ENCODE measurements around the gene CDH13. TPM values are rescaled to one million over a fixed set of nuclear protein-coding genes. Genes with fewer than 3 reads are reported as not detected.
A peak's percentile ranks its signal among the peaks of the same experiment; 100 is the strongest.

The CDH13 gene
- total and polyA plus RNA-seq, 3 experiments from 2014 or later: not detected

DNA sequence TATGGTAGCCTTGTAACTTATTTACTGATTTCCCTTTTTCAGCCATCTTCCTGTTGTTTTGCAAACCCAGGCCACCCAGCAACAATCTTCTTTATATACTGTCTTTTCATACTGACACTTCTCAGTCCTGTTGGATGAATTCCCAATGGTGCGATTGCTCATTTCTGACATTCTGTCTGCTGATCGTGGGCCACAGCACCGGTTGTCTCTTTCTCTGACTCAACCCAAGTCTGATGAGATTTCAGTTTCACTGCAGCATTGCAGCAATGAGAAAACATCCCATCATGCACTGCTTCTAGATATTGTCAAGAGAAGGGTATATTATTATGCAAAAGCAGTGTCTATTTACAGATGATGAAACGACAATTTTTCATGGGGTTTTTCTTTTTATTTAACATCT, 831.8 kb downstream of the CDH13 start:
- no peaks in the 10 kb centered on the region for H3K4me1 Mint-ChIP-seq
- H3K9me3 ChIP-seq (ENCODE audit: low read length): no peaks in the 10 kb centered on the region
- DNase-seq: no peak
- no peaks in the 10 kb centered on the region for H3K36me3 Mint-ChIP-seq
- CTCF ChIA-PET: no interaction called here
- H3K4me3 ChIP-seq (ENCODE audit: low read length): no peak overlapping the region
- H3K27ac Mint-ChIP-seq: no peak overlapping the region
- POLR2A ChIA-PET: no interaction called here
- no peaks in the 10 kb centered on the region for H3K4me1 ChIP-seq (ENCODE audit: insufficient read depth, low read length)
- no peak overlapping the region for H3K27ac ChIP-seq (ENCODE audit: low read depth, low read length)
- no peak overlapping the region for H3K4me3 Mint-ChIP-seq
- no peaks in the 10 kb centered on the region for H3K27me3 Mint-ChIP-seq
- no peaks in the 10 kb centered on the region for H3K36me3 ChIP-seq (ENCODE audit: insufficient read depth, low read length)
- H3K9me3 Mint-ChIP-seq: peaks cover 0 to 6% (median 0%) of the 10 kb centered on the region in 5 donors
- no peaks in the 10 kb centered on the region for H3K27me3 ChIP-seq (ENCODE audit: insufficient read depth, low read length, poor library complexity, severe bottlenecking)

DNA sequence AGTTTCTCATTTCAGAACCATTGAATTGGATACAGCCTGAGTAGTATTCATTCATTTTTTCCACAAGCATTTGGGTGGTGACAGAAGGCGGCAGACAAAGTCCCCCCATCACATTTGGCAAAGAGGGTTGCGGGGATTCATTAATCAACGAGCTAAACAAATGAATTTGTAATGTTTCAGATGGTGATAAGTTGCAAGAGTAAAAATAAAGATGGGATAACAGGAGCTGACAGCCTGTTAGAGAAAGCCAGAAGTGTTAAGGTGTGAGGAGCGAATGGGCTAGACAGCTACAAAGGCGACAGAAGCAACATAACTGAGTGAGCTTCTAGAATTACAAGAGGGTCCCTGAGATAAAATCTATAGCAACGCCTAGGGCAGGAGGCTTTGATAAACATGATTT, 838.2 kb downstream of the CDH13 start:
- ChIA-PET CTCF (no interaction called here), POLR2A (no interaction called here)
- H3K9me3 ChIP-seq (ENCODE audit: low read length): no peaks in the 10 kb centered on the region
- no peak for DNase-seq
- H3K27ac ChIP-seq (ENCODE audit: low read depth, low read length): no peak overlapping the region
- H3K4me1 Mint-ChIP-seq: no peaks in the 10 kb centered on the region
- H3K27me3 ChIP-seq (ENCODE audit: insufficient read depth, low read length, poor library complexity, severe bottlenecking): no peaks in the 10 kb centered on the region
- H3K4me3 Mint-ChIP-seq: no peak overlapping the region
- no peak overlapping the region for H3K27ac Mint-ChIP-seq
- no peaks in the 10 kb centered on the region for H3K4me1 ChIP-seq (ENCODE audit: insufficient read depth, low read length)
- H3K4me3 ChIP-seq (ENCODE audit: low read length): no peak overlapping the region
- H3K36me3 ChIP-seq (ENCODE audit: insufficient read depth, low read length): no peaks in the 10 kb centered on the region
- H3K27me3 Mint-ChIP-seq: peaks cover 0 to 1% of the 10 kb centered on the region in 2 donors
- H3K9me3 Mint-ChIP-seq: peaks cover 0 to 4% (median 0%) of the 10 kb centered on the region in 5 donors
- no peaks in the 10 kb centered on the region for H3K36me3 Mint-ChIP-seq

DNA sequence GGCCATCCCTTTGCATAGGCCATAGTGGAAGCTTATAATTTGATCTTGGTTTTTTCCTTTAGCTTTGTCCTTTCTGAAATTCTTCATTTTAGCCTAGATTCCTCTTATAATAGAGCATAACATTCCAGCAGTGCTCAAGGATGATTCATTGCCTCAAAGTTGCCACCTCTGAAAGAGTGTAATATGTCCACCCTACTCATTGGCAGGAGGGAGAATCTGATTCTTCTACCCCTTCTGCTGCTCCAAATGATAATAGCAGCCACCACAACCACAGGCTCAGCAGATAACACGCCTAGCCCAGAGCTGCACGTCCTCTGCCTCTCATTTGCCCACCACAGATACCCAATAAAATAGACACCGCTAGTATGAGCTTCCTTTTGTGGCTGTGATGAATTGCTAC, 843.6 kb downstream of the CDH13 start:
- H3K4me3 ChIP-seq (ENCODE audit: low read length): no peak overlapping the region
- CTCF ChIA-PET: no interaction called here
- H3K36me3 ChIP-seq (ENCODE audit: insufficient read depth, low read length): no peaks in the 10 kb centered on the region
- Mint-ChIP-seq H3K36me3 (no peaks in the 10 kb centered on the region), H3K27ac (no peak overlapping the region), H3K27me3 (peaks cover 0 to 1% of the 10 kb centered on the region in 2 donors), H3K4me3 (no peak overlapping the region), H3K9me3 (peaks cover 0 to 7% (median 0%) of the 10 kb centered on the region in 5 donors), H3K4me1 (no peaks in the 10 kb centered on the region)
- POLR2A ChIA-PET: no interaction called here
- no peaks in the 10 kb centered on the region for H3K4me1 ChIP-seq (ENCODE audit: insufficient read depth, low read length)
- DNase-seq: no peak
- no peak overlapping the region for H3K27ac ChIP-seq (ENCODE audit: low read depth, low read length)
- H3K9me3 ChIP-seq (ENCODE audit: low read length): no peaks in the 10 kb centered on the region
- H3K27me3 ChIP-seq (ENCODE audit: insufficient read depth, low read length, poor library complexity, severe bottlenecking): no peaks in the 10 kb centered on the region

DNA sequence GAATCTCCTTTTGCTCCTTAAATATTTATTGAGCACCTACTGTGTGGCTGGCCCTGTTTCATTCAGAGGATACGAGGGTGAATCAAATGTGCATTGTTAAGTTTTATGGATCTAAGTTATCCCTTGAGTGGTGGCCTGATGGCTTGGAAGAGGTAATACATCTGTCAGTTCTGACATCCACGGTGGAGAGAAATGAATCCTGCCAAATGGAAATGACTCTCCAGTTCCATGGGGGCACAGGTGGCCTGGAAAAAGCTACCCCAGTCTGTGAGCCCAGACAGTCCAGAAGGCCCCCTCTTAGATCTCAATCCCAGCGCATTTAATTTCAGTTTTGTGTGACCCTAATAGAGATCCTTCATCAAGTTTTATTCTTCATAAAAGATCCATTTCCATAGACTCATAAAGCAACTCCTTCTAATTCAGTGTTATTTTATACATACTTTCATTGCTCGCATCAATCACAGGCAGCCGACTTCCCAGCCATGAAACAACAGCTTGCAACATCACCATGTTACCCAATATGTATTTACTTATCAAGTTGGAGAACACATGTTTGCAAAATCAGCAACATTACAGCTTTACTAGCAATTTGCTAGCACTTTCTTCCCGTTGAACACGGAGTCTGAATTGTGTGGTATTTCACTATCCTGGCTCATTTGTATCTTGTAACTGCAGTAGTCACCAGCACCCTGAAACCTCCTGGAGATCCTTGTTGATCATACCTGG, 846.2 kb downstream of the CDH13 start:
- DNase-seq: no peak
- Mint-ChIP-seq H3K27me3 (peaks cover 0 to 1% of the 10 kb centered on the region in 2 donors), H3K9me3 (peaks cover 0 to 6% (median 0%) of the 10 kb centered on the region in 5 donors), H3K36me3 (no peaks in the 10 kb centered on the region), H3K4me3 (no peak overlapping the region), H3K4me1 (no peaks in the 10 kb centered on the region), H3K27ac (no peak overlapping the region)
- ChIA-PET POLR2A (no interaction called here), CTCF (no interaction called here)
- Histone ChIP-seq H3K27ac (ENCODE audit: low read depth, low read length) (no peak overlapping the region), H3K4me3 (ENCODE audit: low read length) (no peak overlapping the region), H3K4me1 (ENCODE audit: insufficient read depth, low read length) (no peaks in the 10 kb centered on the region), H3K9me3 (ENCODE audit: low read length) (no peaks in the 10 kb centered on the region), H3K36me3 (ENCODE audit: insufficient read depth, low read length) (no peaks in the 10 kb centered on the region), H3K27me3 (ENCODE audit: insufficient read depth, low read length, poor library complexity, severe bottlenecking) (no peaks in the 10 kb centered on the region)

DNA sequence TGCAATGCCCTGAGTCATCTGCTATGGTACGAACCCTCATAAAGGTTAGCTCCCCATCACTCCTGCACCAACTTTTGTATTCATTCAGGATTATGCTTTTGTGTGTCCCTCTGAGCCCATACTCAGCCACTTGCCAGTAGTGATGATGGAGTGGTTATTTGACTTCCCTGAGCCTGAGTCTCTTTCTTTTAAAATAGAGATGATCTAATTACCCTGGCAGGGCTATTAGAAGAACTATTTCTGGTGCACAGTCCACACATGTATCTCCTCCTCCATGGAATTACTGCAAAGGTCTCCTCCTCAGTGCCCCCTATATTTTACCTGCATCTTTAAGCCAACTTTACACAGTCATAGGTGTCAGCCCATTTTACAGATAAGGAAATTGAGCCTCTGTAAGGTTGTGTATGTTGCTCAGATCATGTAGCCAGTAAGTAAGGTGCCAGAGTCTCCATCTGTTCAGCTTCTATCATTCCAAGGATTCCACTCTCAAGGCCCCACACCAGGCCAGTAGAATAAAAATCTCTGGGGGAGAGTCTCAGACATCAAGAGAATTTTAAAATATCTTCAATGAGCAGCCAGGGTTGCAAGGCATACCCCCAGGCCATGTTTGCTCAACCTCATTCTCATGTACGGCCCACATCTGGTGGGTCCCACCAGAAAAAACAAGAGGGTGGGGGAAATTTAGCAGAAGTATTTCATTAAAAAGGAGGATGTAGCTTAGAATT, 847.3 kb downstream of the CDH13 start:
- CTCF ChIA-PET: no interaction called here

DNA sequence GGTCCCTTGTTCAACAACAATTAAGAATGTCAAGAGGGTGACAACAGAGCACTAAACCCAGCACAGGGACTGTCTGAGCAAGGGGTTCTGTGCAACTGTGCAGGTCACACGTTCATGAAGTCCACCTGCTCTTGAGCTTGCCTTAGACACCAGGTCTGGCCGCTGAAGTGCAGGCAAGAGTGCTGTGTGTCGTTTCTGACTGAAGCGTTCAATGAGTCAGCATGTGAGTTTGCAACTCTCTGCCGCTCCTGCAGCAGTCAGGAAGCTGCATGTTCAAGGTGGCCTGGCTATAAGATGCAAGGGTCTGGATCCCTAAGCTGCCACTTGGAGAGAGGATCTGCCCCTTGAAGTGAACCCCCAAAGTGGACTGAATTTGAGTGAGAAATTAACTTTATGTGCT, 848.3 kb downstream of the CDH13 start:
- no peaks in the 10 kb centered on the region for H3K36me3 ChIP-seq (ENCODE audit: insufficient read depth, low read length)
- DNase-seq: no peak
- peaks cover 0 to 6% (median 0%) of the 10 kb centered on the region in 5 donors for H3K9me3 Mint-ChIP-seq
- H3K27ac ChIP-seq (ENCODE audit: low read depth, low read length): no peak overlapping the region
- H3K27me3 ChIP-seq (ENCODE audit: insufficient read depth, low read length, poor library complexity, severe bottlenecking): no peaks in the 10 kb centered on the region
- no peaks in the 10 kb centered on the region for H3K27me3 Mint-ChIP-seq
- H3K4me1 ChIP-seq (ENCODE audit: insufficient read depth, low read length): no peaks in the 10 kb centered on the region
- no peak overlapping the region for H3K4me3 ChIP-seq (ENCODE audit: low read length)
- CTCF ChIA-PET: no interaction called here
- POLR2A ChIA-PET: no interaction called here
- no peak overlapping the region for H3K4me3 Mint-ChIP-seq
- no peaks in the 10 kb centered on the region for H3K9me3 ChIP-seq (ENCODE audit: low read length)
- H3K27ac Mint-ChIP-seq: peak overlapping the region in 1 of 8 donors; percentile 54
- no peaks in the 10 kb centered on the region for H3K4me1 Mint-ChIP-seq
- no peaks in the 10 kb centered on the region for H3K36me3 Mint-ChIP-seq

More for the DNA sequence above, 847.3 kb downstream of the CDH13 start:
- Mint-ChIP-seq H3K27me3 (no peaks in the 10 kb centered on the region), H3K4me1 (no peaks in the 10 kb centered on the region), H3K27ac (no peak overlapping the region), H3K4me3 (no peak overlapping the region), H3K9me3 (peaks cover 0 to 6% (median 0%) of the 10 kb centered on the region in 5 donors), H3K36me3 (no peaks in the 10 kb centered on the region)
- no peaks in the 10 kb centered on the region for H3K27me3 ChIP-seq (ENCODE audit: insufficient read depth, low read length, poor library complexity, severe bottlenecking)
- H3K9me3 ChIP-seq (ENCODE audit: low read length): no peaks in the 10 kb centered on the region
- H3K4me1 ChIP-seq (ENCODE audit: insufficient read depth, low read length): no peaks in the 10 kb centered on the region
- no peak for DNase-seq
- POLR2A ChIA-PET: no interaction called here
- no peak overlapping the region for H3K27ac ChIP-seq (ENCODE audit: low read depth, low read length)
- H3K36me3 ChIP-seq (ENCODE audit: insufficient read depth, low read length): no peaks in the 10 kb centered on the region
- no peak overlapping the region for H3K4me3 ChIP-seq (ENCODE audit: low read length)

DNA sequence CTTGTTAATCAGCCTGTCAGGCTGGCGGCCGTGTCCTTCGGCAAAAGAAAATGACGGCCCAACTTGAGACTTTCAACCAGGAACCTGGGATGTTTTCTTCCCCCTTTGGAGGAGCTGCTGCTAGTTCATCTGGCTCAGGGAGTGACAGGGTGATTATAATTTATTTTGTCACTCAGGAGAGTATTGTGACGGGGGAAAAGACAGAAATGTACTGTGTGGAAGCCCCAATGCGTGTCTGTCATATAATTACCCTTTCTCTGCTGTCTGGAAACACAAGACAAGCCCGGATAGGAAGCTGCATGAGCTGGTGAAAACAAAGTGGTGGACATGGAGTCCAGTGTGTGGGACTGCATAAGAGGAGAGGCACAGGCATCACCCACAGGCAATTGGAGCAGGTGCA, 854.8 kb downstream of the CDH13 start:
- Mint-ChIP-seq H3K36me3 (no peaks in the 10 kb centered on the region), H3K9me3 (no peaks in the 10 kb centered on the region), H3K4me1 (no peaks in the 10 kb centered on the region), H3K27me3 (no peaks in the 10 kb centered on the region), H3K4me3 (no peak overlapping the region), H3K27ac (no peak overlapping the region)
- no peaks in the 10 kb centered on the region for H3K27me3 ChIP-seq (ENCODE audit: insufficient read depth, low read length, poor library complexity, severe bottlenecking)
- H3K4me3 ChIP-seq (ENCODE audit: low read length): no peak overlapping the region
- ChIA-PET POLR2A (no interaction called here), CTCF (no interaction called here)
- no peaks in the 10 kb centered on the region for H3K4me1 ChIP-seq (ENCODE audit: insufficient read depth, low read length)
- no peak overlapping the region for H3K27ac ChIP-seq (ENCODE audit: low read depth, low read length)
- no peak for DNase-seq
- no peaks in the 10 kb centered on the region for H3K9me3 ChIP-seq (ENCODE audit: low read length)
- no peaks in the 10 kb centered on the region for H3K36me3 ChIP-seq (ENCODE audit: insufficient read depth, low read length)

DNA sequence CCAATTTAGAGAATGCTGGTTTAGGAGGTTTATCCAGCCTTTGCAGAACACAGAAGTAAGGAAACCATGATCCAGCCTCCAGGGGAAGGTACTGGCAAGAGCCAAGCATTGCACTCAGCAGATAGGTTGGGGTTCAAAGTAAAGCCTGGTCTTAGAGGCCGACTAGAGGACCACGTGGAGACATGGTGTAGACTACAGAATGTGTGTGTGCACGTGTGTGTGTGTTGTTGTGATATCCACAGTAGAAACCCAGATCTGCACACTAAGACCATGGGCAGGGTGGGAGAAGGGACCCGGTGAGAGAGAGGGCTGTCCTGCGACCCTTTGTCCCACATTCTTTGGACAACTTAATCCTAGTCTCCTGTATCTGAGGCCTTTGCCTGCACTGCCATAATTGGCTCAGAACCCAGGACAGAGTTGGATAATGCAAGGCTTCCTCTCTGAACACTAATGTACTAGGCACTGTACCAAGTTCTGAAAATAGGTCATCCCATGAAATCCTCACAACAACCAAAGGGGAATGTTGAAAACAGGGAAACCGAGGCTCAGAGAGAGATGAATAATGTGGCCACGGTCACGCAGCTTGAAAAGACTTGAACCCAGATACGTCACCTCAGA, 855.9 kb downstream of the CDH13 start:
- Mint-ChIP-seq H3K4me1 (no peaks in the 10 kb centered on the region), H3K9me3 (no peaks in the 10 kb centered on the region)
- CTCF ChIA-PET: no interaction called here

More for the DNA sequence above, 855.9 kb downstream of the CDH13 start:
- POLR2A ChIA-PET: no interaction called here
- Mint-ChIP-seq H3K27me3 (no peaks in the 10 kb centered on the region), H3K27ac (no peak overlapping the region), H3K36me3 (no peaks in the 10 kb centered on the region), H3K4me3 (no peak overlapping the region)
- no peak overlapping the region for H3K27ac ChIP-seq (ENCODE audit: low read depth, low read length)
- no peaks in the 10 kb centered on the region for H3K27me3 ChIP-seq (ENCODE audit: insufficient read depth, low read length, poor library complexity, severe bottlenecking)
- H3K36me3 ChIP-seq (ENCODE audit: insufficient read depth, low read length): no peaks in the 10 kb centered on the region
- H3K9me3 ChIP-seq (ENCODE audit: low read length): no peaks in the 10 kb centered on the region
- H3K4me3 ChIP-seq (ENCODE audit: low read length): no peak overlapping the region
- H3K4me1 ChIP-seq (ENCODE audit: insufficient read depth, low read length): no peaks in the 10 kb centered on the region
- no peak for DNase-seq
